ENCODE data around the gene IFIT3.
"Not testable (repeated sequence)": the region's sequence is repeated elsewhere in the genome, so short reads cannot be mapped to it uniquely, and the experiment has no call there.

Gene IFIT3

DNA sequence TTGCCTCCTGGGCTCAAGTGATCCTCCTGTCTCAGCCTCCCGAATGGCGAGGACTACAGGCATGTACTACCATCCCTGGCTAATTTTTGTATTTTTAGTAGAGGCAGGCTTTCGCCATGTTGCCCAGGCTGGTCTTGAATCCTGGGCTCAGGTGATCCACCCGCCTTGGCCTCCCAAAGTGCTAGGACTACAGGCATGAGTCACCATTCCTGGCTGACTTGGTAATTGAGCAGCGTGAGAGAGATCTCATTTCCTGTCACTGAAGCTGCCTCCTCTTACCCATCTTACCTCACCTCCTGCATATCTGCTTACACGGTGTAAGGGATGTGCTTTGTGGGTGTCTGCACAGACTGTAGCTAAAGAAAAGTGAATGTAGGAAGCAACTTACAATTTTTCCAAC is 9.7 kb downstream of the IFIT3 start:
- peak; percentile 34 to 51 for DNase-seq

DNA sequence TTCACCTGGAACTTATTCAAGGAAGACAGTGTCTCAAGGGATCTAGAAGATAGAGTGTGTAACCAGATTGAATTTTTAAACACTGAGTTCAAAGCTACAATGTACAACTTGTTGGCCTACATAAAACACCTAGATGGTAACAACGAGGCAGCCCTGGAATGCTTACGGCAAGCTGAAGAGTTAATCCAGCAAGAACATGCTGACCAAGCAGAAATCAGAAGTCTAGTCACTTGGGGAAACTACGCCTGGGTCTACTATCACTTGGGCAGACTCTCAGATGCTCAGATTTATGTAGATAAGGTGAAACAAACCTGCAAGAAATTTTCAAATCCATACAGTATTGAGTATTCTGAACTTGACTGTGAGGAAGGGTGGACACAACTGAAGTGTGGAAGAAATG is 10.9 kb downstream of the IFIT3 start:
- DNase-seq, result no peak

DNA sequence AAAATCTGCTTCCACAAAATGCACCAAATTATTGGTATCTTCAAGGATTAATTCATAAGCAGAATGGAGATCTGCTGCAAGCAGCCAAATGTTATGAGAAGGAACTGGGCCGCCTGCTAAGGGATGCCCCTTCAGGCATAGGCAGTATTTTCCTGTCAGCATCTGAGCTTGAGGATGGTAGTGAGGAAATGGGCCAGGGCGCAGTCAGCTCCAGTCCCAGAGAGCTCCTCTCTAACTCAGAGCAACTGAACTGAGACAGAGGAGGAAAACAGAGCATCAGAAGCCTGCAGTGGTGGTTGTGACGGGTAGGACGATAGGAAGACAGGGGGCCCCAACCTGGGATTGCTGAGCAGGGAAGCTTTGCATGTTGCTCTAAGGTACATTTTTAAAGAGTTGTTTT is 12.1 kb downstream of the IFIT3 start:
- DNase-seq, result no peak

DNA sequence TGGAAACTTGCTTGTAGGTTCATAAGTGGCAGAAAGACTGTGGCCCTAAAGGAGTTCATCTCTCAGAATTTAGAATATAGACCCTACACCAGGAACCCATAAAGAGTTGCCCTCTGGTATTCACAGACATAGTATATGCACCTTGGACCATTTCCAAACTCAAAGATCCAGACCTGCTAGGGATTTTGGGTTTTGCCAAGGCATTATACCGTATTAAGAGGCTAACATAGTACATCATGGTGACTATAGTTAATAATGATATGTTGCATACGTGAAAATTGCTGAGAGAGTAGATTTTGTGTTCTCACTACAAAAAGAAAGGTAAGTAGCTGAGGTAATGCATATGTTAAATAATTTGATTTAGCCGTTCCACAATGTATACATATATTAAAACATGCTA is 13.9 kb downstream of the IFIT3 start:
- no peak for DNase-seq

DNA sequence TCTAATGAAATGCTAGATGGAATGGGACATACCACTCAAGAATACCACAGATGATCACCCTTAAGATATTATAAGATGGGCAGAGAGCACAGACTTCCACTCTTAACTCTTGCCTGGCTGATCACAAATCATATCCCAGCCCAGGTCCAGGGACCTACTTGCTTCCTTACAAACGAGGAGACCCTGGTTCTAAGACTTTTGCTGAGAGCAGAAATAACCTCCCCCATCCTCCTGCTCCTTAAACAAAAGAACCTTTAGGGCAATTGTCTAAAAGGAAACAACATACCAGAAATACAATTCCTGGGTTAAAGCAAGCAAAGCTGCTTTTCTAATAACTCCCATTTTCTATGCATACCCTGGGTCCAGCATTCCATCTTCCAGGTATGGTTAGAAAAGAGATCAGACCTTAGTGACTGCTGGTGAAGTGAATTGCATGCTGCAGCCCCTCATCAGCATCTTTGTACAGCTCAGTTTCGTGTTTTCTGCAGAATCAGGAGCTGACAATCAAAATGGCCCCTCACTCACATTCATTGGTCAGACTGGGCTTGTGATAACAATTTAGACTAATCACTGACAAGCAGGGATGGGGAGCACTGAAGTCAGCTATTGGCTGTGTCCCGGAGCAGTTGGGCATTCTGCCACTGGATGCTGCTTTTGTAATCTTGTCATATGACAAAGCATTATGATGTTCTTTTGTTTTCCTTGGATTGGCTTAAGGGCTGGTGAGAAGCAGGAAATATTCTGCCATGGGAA is 14.6 kb downstream of the IFIT3 start:
- DNase-seq, result no peak

DNA sequence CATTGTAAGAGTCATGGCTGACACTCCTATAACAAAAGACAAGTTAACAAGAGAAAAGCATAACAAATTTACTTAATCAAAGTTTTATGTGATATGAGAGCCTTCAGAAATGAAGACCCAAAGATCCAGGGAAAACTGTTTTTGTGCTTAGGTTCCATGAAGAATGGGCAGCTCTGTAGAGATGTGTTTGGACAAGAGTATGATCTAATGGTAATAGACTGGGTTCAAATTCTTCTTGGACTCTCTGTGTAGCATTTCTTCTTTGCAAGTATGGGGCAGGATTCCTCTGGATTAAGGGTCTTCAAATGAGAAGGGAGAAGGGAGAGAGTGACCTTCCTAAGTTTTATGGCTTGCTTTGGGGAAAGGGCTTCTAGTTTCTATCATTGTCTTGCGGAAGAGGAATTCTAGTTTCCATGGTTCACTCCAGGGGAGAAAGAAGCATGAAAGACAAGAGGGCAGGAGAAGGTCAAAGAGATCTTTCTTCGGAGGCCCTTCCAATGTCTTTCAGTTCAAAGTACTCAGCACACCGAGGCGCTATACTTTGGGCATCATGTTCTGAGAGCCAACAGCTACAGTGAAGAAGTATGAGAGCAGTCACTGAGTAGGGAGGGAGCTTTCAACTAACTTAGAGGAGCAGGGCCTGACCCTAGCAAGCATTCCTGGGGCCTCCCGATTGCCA is 15.4 kb downstream of the IFIT3 start:
- no peak for DNase-seq

DNA sequence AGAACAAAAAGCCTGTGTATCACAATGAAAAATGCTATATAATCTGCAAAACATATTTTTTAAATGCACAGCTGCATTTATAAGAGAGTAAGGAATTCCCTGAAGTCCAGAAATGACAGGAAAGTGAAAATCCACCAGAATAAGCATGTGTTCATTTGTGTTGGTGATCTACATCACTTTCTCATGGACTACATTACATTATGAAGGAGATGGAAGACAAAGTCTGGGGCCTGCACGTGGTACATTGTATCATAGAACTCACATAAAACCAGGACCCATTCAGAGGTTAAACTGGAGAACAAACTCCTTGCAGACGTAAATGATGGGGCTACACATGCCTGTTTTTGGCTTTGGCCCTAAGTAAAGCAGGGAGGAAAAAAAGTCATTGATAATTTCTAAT is 16.4 kb downstream of the IFIT3 start:
- DNase-seq, result no peak

DNA sequence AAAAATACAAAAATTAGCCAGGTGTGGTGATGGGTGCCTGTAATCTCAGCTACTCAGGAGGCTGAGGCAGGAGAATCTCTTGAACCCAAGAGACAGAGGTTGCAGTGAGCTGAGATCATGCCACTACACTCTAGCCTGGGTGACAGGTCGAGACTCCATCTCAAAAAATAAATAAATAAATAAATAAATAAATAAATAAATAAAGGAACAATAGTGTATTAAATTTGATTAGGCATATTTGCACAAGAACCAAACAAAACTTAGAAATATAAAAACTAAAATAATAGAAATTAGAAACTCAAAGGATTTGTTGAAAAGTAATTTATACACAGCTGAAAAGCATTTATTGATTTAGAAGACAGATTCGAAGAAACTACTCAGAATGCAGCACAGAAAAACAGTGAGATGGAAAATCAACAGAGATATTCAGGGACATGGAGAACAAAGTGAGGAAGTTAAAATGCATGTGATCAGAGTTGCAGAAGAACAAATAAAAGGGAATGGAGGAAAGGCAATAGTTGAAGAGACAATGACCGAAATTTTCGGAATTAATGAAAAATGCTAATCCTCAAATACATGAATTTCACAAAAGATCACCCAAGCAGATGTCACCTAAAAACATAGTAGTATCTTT is 17.7 kb downstream of the IFIT3 start:
- no peak for DNase-seq

DNA sequence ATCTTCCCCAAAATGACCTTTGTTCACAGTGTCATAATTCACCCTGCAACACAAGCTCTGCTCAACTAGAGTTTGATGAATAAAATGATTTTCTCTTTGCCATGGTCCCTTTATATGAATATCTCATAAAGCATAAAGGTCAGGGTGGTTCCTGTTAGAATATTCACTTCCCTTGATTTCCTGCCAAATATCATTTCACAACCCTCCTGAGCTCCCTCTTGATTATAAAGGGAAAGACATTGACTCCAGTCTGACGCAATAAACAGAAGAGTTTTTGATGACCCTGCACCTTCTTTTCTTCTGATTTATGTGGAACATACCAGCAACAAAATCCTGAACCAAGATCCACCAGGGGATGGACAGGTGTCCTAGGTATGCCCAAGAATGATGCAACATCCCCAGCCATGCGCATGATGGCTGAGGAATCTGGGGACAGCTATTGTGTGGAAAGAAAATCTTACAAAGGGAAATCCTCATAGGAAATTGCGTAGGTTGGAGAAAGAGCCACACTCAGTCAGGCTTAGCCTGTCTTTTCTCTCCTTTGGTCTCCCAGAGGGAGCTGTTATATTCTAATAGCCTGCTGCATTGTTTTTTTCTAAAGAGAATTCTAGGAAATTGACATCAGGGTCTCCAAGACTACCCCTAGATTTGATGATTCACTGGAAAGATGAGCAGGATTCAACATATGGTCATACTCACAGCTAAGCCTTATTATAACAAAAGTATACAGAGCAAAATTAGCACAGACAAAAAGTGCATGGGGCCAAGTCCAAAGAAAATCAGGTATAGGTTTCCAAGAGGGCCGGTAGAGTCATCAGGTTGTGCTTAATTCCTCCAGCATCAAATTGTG is 18.8 kb downstream of the IFIT3 start:
- DNase-seq, result no peak

DNA sequence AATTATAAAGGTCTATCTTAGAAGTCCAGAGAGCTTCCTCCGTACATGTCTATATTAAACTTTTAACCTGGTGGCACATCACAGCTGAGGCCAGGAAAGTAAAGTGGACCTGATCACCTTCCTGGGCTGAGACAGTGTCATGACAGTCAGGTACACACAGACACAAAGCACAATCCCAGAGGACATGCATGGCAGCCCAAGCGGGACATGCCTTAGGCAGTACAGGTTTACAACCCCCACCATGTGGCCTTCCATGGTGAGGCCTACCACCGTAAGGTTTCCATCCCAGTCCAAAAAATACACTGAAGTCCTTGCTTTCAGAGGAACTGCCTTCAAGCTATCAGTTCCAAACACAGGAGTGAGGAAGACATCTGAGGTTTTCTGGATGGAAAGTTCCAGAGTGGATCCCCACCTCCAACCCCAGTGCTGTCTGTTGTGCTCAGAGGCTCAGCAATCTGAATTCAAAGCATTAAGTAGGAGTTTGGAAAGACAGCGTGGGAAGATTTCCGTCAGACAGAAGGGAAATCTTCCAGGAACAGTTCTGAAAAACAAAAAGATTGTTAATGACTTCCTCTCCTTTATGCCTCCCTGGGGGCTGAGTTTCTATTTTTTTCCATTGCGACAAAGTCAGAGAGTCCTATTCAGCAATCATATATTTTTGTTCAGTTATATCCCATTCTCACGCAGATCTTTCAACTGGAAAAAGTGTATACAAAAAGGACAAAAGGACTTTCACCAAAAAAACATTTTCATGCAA is 20.1 kb downstream of the IFIT3 start:
- no peak for DNase-seq

DNA sequence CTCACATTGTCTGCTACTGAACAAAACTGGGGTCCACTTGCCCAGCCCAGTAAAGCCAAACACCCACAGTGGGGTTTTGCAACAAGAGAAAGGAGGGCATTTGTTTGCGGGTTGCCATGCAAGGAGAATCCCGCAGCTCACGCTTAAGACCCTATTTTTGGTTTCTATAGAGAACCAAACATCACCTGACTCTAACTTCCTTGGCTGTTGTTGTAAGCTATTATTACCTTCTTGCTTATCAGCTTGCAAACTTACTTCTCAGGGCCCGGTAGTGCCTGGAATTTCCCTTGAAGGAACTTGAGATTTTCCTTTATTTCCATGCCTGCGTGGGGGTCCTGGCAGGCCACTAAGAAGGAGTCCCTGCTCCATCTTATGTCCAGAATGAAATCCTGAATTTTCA is 20.7 kb downstream of the IFIT3 start:
- DNase-seq, result no peak

DNA sequence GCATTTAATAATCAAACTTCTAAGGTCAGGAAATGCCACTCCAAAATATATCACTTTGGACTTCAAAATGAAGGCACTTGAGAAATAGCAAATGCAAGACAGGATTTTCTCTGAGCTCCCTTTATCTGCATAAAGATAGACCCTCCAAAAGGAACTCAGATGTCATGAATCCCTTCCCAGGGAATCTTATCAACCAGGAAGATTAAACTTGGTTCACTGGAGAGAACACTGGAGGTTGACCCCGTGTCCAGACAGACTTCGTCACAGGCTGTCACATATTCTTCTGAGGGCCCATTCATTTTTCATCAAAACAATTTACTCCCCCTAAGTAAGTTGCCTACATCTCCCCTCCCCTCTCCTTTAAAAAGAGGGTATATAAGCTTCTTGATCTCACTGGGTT is 21.2 kb downstream of the IFIT3 start:
- DNase-seq, result no peak

DNA sequence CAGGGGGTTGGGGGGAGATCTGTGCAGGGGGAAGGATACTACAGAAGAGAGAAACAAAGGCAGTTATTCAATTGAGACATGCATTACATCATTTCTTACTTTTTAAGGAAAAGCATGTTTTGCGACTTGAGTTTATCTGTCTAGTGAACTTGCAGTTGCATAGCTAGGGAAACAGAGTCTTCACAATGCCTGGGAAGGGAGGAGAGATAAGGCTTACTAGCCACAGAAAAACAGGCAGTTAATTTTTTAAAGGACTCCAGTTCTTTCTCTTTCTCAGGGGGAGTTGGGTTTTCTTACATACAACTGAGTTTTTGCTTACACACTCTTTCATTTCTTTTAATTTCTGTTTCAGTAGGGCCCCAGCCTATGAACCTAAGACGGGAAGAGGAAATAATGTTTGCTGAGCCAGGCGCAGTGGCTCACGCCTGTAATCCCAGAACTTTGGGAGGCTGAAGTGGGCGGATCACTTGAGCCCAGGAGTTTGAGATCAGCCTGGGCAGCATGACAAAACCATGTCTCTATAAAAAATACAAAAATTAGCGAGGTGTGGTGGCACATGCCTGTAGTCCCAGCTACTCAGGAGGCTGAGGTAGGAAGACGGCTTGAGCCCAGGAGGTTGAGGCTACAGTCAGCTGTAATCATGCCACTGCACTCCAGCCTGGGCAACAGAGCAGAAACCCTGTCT is 23.0 kb downstream of the IFIT3 start:
- DNase-seq, result not testable (repeated sequence)

DNA sequence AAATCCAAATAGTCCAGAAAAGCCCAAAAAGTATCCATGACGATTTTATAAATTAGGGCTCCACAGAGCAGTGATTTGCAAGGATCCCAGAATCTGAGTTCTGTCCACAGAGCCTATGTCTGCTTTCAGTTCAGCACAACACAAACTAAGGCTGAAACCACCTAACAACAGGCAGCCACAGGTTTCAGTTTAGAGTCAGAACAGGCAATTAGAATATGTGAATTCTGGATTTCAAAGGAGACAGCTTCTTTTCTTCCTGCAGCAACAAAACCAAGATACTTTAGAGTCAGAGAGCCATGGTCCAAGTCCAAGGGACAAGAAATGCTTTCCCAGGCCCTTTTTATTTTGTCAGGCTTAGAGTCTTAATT is 23.6 kb downstream of the IFIT3 start:
- DNase-seq, result no peak

DNA sequence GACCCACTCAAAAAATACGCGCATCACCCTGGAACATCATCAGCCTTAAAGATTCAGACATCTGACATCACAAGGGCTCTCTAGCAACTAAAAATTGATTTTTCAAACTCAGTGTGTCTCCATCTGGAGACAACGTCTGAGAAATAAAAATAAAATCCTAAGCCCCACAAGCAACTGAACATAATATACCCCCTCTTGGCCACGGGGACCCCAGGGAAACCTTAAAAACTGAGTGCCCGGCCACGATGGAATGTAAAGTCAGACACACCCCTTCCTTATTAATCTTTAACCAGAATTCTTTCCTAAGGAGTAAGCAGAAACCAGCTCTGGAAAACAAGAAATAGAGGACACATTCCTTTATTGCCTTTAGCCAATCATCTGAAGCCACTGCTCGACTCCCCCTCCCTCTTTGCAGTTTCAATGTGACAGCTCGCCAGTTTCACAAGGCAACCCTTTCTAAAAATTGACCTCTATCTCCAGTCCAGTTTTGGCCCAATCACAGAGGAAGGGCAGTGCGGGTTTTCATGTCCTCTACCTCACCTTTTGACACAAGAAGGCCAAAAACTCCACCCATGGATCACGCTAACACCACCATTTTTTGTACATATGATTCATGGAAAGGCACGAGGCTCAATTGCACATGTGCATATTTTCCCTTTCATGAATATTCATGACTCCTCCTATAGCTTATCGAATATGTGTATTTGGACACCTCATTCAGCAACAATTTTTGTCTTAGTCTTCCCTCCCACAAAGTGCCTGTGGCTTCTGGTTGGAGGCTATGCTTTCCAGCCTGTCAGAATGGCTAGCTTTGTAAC is 24.2 kb downstream of the IFIT3 start:
- no peak for DNase-seq

DNA sequence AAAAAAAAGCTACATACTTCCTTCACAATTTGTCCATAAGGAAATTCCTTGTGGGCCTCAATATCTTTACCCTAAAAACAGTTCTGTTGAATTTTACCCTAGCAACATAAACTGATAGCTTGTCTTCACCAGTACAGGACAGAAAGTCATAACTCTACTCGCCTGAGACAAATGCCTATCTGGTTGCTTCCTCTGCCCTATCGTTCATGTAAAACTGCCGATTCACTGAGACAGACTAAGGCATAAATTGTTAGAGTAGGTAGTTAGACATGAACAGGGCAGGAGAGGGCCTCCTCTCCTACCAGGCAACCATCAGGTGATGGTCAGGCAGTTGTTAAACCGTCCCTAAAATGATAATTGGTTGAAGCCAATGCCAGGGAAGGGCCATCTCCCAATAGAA is 25.0 kb downstream of the IFIT3 start:
- no peak for DNase-seq

DNA sequence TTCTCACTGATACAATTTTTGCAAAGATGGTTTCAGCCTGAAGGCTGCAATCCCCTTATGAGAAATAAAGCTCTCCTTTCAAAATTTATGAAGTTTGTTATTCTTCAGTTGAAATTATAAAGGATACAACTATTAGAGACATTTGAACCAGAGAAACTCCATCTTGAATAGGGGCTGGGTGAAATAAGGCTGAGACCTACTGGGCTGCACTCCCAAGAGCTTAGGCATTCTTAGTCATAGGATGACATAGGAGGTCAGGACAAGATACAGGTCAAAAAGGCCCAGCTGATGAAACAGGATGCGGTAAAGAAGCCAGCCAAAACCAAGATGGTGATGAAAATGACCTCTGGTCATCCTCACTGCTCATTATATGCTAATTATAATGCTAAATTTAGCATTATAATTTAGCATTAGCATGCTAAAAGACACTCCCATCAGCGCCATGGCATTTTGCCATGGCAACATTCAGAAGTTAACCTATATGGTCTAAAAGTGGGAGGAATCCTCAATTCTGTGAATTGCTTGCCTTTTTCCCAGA is 27.7 kb downstream of the IFIT3 start:
- DNase-seq, result no peak

DNA sequence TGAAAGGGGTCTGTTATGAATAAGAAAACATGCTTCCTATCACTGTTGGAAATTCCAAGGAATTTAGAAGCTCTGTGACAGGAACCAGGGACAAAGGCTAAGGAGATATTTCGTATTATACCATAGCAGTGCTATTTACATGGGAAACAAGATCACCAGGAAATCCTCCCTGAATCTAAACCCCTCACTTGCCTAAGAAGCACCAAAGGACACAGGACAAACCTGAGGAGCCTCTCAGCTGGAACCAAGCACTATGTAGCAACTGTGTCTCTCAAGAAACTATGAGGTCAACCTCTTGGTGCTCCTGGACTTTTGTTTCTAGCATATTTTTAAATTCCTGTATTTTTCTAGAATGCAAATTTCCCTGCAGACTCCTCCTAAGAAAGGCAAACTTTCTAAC is 29.3 kb downstream of the IFIT3 start:
- no peak for DNase-seq

DNA sequence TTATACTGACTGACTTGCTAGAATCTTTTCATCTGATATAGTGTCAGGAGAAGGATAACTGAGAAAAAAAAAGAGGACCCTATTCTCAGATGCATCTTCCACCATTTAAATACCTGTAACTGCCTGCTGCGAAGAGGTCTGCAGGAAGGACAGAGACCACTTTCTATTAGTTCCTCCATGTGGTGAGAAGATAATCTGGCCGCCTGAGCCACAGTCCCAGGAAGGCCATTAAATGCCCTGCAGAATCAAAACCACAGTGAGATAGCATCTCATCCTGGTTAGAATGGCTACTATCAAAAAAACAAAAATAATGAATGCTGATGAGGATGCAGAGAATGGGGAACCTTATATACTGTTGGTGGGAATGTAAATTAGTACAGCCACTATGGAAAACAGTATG is 30.2 kb downstream of the IFIT3 start:
- DNase-seq, result no peak

DNA sequence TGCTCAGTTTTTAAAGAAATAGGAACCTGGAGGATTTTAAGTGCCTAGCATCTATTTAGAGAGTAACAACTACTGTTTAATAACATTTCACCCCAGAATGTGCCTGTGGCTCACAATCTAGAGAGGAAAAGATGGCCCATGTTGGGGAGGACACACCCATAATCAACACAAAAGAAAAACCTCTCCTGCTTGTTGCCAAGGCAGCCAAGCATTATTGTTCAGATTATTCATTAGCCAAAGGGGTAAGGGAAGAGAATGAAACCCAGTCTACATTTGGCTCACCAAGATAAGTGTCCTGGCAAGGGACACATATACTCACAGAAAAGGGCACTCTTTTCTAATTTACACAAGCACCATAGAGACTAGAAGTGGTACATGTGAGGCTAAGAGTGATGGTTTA is 32.4 kb downstream of the IFIT3 start:
- no peak for DNase-seq

DNA sequence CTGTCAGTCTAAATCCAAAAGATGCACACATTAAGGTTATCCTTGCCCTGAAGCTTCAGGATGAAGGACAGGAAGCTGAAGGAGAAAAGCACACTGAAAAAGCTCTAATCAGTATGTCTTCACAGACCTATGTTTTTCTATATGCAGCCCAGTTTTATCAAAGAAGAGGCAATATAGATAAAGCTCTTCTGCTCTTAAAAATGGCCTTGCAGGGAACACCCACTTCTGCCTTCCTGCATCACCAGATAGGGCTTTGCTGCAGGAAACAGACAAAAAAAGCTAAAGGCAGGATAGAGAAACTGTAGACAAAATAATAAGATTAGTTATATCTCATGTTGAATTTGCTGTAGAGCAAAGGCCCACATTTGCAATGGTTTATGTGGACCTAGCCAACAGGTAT is 35.1 kb downstream of the IFIT3 start:
- DNase-seq, result no peak
